GM18508 (cell line): ENCODE data around the gene LRG1.
"Not testable (repeated sequence)": the region's sequence is repeated elsewhere in the genome, so short reads cannot be mapped to it uniquely, and the experiment has no call there.

Experiments
- ATAC-seq: cut with Tn5 transposase; IDR thresholded peaks from one replicate; pipeline ENCODE4 v1.9.1; 2021; ENCODE audit warnings: moderate number of reproducible peaks; ENCODE audit not compliant: insufficient read depth, unreplicated experiment

The LRG1 gene

DNA sequence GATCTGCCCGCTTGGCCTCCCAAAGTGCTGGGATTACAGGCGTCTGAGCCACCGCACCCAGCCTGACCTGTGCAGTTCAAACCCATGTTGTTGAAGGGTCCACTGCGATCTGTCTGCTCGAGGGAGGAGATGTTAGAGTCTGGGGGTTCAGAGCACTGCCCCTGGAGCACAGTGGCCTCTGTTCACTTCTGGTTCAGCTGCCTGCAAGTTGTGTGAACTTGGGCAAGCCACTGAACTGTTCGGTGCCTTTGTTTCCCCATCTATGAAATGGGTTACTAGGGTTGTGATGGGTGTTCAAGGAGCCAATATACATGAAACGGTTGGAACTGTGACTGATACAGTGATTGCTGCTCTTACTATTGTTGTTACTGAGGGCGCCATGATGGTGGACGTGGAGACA, 6.5 kb downstream of the LRG1 start:
- ATAC-seq = no peak

DNA sequence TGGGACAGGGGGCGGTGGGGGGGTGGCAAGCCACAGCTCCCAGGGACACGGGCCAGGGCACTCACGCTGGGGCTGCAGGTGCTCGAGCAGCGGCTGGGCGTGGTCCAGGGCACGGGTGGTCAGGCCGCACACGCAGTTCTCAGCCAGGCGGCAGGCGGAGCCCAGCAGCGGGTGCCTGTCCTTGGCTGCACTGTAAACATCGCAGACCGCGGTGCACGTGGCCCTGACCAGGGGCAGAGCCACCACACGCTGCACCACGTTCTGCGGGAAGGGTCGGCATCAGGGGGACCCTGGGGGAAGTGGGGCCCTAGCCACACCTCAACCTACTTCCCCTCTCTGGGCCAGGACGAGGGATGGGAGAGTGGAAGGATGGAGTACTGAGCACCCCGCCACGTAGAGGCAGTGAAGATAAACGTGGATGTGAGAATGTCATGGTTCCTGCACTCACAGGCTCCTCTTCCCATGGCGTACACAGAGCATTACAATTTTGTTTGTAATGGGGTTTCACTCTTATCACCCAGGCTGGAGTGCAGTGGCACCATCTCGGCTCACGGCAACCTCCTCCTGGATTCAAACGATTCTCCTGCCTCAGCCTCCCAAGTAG, 8.2 kb downstream of the LRG1 start:
- ATAC-seq = no peak

DNA sequence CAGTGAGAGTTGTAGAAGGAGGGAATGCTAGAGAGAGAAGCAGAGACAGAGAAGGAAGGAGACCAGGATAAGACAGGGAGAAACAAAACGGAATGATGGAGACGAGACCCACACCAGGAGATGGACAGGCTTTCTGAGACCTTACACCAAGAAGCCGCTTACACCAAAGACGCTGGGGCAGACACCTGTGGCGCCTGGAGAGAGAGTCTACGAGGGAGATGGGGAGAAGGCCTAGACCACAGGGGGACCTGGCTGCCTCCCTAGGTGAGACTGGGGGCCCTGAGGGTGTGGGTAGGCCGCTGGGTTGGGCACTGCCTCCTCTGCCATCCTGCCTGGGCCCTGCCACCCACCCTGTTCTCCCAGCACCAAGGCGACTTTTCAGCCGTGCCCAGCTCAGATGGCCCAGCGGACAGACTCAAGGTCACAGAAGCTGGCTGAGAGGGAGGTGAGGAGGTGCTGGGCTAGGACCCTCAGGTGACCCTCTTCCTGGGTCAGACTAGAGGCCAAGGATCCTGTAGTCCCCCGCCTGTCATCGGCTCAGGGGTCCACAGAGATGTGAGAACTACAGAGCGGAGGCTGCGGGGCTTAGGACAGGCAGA, 9.8 kb downstream of the LRG1 start:
- no peak for ATAC-seq

DNA sequence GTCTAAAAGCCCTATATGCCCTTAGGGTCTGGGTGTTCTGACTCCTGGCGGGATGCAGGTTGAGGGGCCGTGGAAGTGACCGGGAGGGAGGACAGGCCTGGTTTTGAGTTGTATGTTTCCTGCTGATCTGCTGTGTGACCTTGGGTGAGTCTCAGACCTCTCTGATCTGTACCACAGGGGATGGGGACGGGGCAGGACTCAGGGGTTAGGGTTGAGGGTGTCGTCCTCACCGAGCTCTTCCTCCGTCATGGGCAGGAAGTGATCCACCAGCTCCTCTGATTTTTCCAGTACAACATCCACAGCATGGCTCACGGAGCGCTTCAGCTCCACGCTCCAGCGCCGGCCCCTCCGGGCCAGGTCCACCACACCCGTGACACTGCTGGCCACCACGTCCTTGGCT, 11.0 kb downstream of the LRG1 start:
- no peak for ATAC-seq

DNA sequence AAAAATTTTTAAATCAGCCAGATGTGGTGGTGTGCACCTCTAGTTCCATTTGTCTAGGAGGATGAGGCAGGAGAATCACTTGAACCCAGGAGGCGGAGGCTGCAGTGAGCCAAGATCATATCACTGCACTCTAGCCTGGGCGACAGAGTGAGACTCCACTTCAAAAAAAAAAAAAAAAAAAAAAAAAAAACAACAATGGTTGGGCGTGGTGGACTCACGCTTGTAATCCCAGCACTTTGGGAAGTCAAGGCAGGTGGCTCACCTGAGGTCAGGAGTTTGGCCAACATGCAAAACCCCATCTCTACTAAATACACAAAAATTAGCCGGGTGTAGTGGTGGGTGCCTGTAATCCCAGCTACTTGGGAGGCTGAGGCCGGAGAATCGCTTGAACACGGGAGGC, 12.5 kb downstream of the LRG1 start:
- ATAC-seq = not testable (repeated sequence)

DNA sequence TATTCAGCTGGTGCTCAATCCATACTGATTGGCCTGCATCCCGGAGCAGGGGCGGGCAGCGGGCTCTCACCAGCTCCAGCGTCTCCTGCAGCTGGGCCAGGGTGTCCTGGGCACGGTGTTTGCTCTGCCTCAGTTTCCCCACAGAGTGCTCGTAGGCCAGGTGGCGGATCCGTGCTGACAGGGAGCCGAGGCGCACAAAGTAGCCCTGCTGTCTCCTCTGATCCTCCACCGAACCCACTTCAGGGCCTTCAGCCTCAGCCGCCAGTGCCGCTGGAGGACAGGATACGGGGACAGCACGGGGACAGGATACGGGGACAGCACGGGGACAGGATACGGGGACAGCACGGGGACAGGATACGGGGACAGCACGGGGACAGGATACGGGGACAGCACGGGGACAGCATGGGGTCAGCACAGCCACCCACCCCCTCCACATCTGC, 14.3 kb downstream of the LRG1 start:
- ATAC-seq = no peak

DNA sequence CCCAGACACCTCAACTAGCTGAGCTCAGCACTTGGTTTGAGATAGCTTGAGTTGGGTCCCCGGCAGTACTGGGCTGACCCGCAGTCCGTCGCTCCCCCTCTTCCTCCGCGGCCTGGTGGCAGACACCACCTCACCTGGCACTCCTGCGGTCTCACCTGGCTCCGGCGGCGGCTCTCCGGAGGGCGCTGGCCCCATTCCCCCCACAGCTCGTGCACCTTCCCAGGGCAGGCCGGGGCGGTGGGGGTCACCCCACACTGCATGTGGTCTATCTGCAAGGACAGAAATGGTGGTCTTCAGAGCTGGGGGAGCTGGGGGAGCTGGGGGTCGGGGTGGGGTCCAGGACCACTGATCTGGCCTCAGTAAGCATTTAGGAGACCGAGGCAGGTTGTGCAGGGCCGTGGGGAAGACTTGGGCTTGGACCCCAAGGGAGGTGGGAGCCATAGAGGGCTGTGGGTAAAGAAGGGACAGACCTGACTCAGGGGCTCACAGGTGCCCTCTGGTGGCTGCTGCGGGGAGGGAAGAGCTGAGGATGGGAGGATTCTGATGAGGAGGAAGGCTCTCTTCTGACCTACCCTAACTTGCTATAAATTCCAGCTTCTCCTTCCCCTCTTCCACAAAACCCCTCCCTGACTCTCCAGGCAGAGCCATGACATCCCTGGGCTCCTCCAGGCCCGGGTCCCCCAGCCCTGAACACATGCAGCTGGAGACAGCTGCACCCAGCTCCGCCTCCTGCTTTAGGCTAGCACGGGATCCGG, 14.9 kb downstream of the LRG1 start:
- ATAC-seq = no peak

DNA sequence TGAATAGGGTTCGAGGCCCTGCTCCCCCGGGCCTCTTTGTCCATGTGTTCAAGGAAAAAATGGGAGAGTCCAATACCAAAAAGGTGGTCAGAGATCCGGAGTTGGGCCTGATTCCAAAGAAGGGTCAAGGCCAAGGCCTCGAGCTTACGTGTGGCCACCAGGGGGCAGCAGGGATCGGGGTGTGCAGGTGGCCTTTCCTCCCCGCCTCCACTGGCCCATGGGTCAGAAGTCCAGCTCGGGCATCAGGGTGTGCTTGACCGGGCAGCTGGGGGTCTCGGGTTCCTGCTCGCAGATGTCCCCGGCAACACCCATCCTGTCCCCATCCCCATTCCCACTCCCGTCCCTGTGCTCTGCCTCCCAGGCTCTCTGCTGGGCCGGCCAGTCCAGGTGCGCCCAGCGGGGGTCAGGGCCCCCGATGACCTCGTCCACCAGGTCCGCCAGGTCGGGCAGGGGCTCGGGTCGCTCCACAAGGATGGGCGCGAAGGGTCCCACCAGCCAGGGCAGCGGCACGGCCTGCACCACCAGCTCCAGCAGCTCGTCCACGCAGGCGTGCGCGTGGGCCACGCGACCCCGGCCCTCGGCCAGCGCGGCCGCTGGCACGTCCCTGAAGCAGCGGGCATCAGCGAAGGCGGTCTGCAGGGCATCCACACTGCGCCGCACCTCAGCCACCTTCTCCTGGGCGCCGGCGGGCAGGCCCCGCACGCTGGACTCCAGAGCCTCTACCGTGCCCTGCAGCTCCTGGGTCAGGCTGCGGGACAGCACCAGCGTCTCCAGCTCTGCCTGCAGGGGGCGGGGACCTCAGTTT, 16.3 kb downstream of the LRG1 start:
- ATAC-seq = no peak

DNA sequence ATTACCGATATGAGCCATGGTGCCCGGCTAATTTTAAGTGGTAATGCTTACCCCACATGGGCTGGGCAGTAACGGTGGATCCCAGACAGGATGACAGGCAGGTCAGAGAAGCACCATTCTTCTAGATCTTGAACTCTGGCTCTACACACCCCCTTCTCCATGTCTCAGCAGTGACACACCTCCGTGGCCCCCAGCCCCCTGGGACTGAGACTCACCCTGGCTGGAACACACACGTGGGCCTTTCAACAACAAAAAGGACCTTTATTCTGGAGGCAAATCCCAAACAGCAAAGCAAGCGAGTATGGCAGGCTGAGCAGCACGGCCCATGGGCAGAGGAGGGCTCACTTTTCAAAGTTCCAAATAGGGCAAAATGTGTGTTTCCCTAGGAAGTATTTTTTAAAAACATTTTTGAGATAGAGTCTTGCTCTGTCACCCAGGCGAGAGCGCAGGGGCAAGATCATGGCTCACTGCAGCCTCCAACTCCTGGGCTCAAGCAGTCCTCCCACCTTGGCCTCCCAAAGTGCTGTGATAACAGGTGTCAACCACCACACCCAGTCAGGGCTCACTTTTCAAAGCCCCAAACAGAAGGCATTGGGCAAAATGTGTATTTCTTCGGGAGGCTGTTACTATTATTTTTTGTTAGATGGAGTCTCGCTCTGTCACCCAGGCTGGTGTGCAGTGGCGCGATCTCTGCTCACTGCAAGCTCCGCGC, 17.4 kb downstream of the LRG1 start:
- no peak for ATAC-seq

DNA sequence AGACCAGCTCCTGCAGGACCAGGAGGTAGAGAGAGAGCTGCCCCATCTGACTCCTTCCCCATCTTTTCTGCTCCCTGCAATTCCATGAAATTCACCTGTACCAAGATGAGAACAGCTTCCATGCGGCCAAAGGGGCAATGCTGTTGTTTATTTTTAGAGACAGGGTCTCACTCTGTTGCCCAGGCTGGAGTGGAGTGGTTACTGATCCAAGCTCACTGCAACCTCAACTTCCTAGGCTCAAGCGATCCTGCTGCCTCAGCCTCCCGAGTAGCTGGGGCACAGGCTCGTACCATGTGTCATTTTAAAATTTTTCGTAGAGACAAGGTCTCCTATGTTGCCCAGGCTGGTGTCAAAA, 18.0 kb downstream of the LRG1 start:
- no peak for ATAC-seq

DNA sequence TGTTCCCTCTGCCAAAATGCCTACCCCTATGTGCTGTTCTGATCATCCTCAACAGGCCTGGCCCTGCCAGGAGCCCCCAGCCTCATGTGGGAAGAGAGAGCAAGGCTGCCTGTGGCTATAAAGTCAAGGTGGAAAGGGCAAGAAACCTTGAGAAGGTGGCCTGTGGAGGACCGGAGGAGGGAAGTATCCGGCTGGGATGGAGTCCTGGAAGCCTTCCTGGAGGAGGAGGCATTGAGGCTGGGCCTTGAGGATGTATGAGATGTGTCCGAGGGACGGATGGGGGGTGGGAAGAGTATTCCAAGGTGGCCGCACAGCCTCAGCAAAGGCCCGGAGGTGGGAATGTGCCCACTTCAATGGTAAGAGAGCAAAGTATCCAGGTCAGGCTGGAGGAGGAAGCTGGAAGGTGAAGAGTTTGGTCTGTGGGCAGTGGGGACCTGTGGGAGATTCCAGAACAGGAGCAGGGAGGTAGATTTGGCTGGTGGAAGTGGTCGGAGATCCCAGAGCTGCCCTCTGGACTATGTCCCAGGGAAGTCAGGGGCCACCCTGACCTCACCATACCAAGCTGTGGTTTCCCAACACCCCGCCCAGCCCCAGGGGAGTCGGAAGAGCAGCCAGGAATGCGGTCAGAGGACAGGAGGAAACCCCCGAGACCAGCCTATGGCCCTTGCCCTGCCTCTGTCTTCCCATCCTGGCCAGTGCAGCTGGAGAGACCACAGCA, 18.5 kb downstream of the LRG1 start:
- no peak for ATAC-seq

DNA sequence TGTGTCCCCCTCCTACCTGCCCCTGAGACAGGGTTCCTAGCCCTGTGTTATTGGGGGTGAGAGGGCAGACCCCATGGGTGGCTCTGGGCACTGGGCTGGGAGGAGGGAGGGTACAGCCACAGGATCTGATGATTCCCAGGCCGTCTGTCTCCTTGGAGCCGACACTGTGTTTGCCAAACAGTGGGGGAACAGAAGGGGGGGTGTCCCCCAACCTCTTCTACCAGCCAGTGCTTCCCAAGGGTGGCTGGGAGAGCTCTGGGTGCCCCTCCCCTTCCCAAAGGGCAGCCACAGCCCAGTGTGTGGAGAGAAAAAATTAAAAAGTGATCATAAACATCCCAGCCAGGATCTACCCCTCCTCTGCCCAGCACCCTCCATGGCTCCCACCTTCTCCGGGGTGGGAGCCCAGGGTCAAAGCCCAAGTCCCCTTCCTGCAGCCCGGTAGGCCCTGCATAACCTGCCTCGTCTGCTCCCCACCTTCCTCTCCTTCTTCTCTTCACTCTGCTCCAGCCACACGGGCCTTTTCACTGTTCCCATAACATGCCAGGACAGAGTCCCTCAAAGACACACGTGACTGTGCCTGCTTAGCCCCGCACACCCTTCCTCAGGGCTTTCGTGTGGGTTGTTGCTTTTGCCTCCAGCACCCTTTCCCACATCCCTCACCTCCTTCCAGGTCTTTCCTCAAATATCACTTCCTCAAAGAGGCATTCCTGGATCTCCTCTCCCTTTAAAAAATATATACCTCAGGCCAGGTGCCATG, 20.1 kb downstream of the LRG1 start:
- no peak for ATAC-seq

DNA sequence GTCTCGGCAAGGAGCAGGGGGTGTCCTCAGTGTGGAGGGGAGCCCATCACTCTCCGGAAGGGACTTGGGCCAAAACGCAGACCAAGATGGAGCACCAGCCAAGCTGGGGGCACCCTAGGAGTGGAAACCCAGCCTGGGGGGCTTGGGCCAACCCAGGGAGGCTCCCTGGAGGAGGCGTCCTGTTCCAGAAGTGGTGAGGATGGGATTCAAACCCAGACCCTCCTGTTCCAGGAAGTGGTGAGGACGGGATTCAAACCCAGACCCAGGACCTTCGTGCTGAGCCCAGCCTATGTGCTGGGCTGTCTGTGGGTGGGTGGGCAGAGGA, 20.7 kb downstream of the LRG1 start:
- ATAC-seq = no peak

DNA sequence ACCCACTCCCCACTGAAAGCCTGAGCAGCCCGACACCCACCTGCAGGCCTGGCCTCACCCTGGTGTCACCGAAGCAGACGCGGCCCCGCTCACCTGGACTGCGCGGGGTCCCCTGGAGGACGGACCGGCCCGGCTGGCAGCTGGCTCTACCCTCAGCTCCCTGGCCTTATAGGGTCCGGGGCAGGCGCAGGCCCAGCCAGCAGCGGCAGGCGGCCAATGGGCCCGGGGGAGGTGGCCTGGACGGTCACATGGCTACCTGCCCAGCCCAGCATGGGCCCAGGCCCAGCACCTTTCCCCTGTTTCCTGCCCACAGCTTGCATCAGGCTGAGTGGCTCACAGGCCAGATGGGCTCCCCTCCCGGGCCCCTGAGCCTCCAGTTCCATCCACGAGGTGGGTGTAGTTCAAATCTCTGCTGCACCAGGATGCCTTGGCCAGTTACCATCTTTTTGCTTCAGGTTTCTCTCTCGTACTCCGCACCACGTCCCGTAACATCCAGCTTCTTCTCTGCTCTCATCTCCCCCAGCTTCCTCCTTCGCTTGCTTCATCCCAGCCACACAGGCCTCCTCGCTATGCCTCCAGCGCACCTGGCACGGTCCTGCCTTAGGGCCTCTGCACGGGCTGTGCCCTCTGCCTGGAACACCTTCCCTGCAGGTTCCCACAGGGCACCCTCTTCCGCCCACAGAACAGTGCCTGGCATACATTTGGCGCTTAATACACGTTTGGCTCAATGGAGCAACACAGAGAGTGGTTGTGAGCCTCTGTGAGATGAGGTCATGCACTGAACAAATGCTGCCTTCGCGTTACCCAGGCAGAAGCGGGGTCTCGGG, 21.3 kb downstream of the LRG1 start, which contains the start of gene PLIN4:
PLIN4 (minus strand) TSS at position 142 of the 827 bp plus-strand sequence. CDS start 214 bp downstream, outside the sequence.
- no peak for ATAC-seq

DNA sequence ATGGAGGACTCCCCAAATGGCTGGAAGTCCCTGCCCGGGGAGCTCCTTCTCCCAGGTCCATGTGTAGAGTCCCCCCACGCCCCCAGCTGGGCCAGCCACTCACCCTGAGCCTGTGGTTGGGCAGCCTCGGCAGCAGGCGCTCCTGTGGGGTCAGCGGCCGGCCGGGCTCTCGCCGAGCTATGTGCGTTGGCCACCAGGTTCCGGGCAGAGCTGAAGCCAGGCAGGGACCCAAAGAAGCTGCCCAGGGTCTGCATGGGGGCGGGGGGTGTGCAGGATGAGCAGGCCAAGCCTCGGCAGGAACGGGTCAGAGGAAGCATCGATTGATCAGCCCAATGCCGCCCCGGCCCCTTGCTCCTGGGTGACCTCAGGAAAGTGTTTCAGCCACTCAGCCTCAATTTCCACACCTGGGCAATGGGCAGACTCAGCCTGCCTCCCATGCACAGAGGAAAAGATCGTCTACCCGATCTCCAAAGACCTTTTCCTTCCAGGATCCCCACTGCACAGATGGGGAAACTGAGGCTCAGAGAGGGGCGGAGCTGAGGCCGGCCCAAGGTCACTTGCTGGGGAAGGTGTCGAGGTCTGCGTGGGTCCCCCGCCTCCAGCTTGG, 22.3 kb downstream of the LRG1 start:
- ATAC-seq = no peak

DNA sequence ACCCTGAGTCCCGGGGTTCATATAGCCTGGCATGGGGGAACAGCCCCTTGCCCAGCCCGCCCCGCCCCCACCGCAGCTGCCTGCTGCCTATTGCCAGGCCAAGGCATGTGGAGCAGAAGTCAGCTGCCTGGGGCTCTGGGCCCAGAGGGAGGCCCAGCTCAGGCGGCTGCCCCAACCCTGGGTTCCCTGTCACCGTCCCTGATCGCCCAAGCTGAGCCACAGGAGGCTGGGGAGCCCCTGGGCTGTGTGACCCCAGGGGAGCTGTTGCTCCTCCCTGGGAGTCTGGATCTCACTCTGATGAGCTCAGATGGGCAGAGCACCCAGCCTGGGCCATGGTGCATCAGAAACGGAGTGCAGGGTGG, 22.9 kb downstream of the LRG1 start:
- no peak for ATAC-seq

DNA sequence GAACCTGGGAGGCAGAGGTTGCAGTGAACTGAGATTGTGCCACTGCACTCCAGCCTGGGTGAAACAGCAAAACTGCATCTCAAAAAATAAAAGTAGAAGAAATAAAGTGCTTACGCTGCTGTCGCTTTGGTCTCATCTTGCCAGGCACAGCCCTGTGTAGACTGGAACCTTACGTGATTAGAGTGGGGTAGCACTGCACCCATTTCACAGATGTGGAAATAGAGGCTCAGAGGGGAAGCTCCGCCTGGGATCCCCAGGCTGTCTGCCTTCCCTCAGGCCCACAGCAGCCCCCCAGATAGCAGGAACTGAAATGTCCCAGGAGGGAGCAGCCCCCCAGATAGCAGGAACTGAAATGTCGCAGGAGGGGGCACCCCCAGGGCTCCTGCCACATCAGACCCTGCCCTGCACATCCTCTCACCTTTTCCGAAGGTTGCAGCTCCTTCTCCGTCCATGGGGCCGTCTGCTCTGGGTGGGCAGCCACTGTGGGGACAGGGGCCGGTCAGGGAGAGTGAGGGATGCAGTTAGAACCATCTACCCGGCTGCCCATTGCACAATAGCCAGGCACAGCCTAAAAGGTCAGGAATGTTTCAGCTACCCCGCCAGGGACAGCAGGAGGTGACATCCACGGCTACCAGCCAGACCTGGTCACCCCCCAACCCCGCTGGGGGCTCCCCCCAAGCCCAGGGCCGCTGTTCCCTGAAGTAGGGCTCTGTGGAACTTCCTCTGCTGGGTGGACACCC, 23.5 kb downstream of the LRG1 start:
- ATAC-seq = no peak
